Measurements from ENCODE around the gene CYP27B1. TPM values are rescaled to one million over a fixed set of nuclear protein-coding genes. Genes with fewer than 3 reads are reported as not detected.

CYP27B1 gene
- total and polyA plus RNA-seq, 10 of the 15 experiments (the other 5 are each of a cell fraction or from before 2014, with no cell fraction given) = 0.10 to 2.7 (median 1.1) TPM

DNA sequence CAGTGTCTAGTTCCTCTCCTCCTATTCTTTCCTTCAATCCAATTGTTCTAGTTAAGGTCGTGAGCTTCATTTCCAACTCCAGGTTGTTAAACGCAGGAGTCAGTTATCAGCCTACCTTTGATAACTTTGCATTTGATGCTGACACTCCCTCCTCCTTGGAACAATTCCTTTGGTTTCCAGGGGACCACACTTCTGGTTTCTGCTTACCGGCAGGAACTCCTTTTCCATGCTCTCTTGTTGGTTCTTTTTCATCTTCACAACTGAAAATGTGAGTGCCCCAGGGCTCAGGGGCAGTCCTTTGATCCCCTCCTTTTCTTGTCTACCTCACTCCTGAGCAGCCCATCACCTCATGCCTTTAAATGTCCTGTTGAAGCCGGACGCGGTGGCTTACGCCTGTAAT lies 10.5 kb upstream of the CYP27B1 start:
- Histone ChIP-seq H3K36me3 (ENCODE audit: control insufficient read depth in 2 of 2, insufficient read depth in 2 of 2, low read length in 1 of 2) (no peaks in the 10 kb centered on the region), H3K9ac (ENCODE audit: control insufficient read depth, insufficient read depth, low read length) (no peak overlapping the region), H3K27ac (ENCODE audit: control insufficient read depth, insufficient read depth) (no peak overlapping the region), H3K9me3 (replicated peaks; ENCODE audit: control insufficient read depth, insufficient read depth, low read length) (no peaks in the 10 kb centered on the region), H3K79me2 (ENCODE audit: control insufficient read depth, insufficient read depth, low read length) (no peaks in the 10 kb centered on the region), H3K27me3 (replicated peaks in 1 of 2; ENCODE audit: control insufficient read depth in 2 of 2, insufficient read depth in 2 of 2, low read length in 1 of 2) (no peaks in the 10 kb centered on the region), H2AFZ (ENCODE audit: control insufficient read depth, low read depth, low read length) (no peak overlapping the region), H3K4me2 (ENCODE audit: control insufficient read depth, insufficient read depth) (no peak overlapping the region), H3K4me1 (ENCODE audit: control insufficient read depth, insufficient read depth, low read length) (peaks cover 11% of the 10 kb centered on the region), H4K20me1 (ENCODE audit: control insufficient read depth, insufficient read depth) (no peaks in the 10 kb centered on the region), H3K4me3 (no peak overlapping the region)
- DNase-seq (ENCODE audit: low read depth, low spot score) (no peak), FAIRE-seq (no peak), ATAC-seq (no peak)
- in situ Hi-C loops (cut with MboI) (no loop called here), intact Hi-C loops (cut with micrococcal nuclease; ENCODE audit: unreplicated experiment) (no loop called here)
- ChIA-PET RAD21 (ENCODE audit: unreplicated experiment) (no interaction called here), CTCF (interaction anchor here (1.0 to 2.1 kb wide), 3 partner anchors 10 to 21 kb away, joined by 3 to 9 read pairs (median 4); no protein-coding TSS in a partner anchor), SMC1A (ENCODE audit: uncharacterized antibody, unreplicated experiment) (no interaction called here), POLR2A (no interaction called here)
- TF ChIP-seq IRF3 (IDR thresholded peaks at IDR 0.05) (no peak), BMI1 (IDR thresholded peaks at IDR 0.05; ENCODE audit: borderline replicate concordance) (no peak), SIX5 (IDR thresholded peaks at IDR 0.05; ENCODE audit: low read depth, low read length, severe bottlenecking) (no peak), HDGF (IDR thresholded peaks at IDR 0.05) (no peak), KDM1A (IDR thresholded peaks at IDR 0.05; ENCODE audit: borderline replicate concordance) (no peak), LARP7 (IDR thresholded peaks at IDR 0.05) (no peak), TCF3 (IDR thresholded peaks at IDR 0.05; ENCODE audit: borderline replicate concordance, insufficient read depth, low read depth, low read length) (no peak), TCF7 (IDR thresholded peaks at IDR 0.05; ENCODE audit: borderline replicate concordance) (no peak), JUNB (IDR thresholded peaks at IDR 0.05) (no peak), NKRF (conservative IDR thresholded peaks at IDR 0.05) (no peak)
- TF ChIP-seq, protein P1, sequence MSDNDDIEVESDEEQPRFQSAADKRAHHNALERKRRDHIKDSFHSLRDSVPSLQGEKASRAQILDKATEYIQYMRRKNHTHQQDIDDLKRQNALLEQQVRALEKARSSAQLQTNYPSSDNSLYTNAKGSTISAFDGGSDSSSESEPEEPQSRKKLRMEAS (IDR thresholded peaks at IDR 0.05; ENCODE audit: low read depth, low read length) = no peak
- TF ChIP-seq, protein P2, sequence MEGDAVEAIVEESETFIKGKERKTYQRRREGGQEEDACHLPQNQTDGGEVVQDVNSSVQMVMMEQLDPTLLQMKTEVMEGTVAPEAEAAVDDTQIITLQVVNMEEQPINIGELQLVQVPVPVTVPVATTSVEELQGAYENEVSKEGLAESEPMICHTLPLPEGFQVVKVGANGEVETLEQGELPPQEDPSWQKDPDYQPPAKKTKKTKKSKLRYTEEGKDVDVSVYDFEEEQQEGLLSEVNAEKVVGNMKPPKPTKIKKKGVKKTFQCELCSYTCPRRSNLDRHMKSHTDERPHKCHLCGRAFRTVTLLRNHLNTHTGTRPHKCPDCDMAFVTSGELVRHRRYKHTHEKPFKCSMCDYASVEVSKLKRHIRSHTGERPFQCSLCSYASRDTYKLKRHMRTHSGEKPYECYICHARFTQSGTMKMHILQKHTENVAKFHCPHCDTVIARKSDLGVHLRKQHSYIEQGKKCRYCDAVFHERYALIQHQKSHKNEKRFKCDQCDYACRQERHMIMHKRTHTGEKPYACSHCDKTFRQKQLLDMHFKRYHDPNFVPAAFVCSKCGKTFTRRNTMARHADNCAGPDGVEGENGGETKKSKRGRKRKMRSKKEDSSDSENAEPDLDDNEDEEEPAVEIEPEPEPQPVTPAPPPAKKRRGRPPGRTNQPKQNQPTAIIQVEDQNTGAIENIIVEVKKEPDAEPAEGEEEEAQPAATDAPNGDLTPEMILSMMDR (IDR thresholded peaks at IDR 0.05 in 2 of 3, conservative IDR thresholded peaks at IDR 0.05 in 1 of 3; ENCODE audit: control insufficient read depth in 2 of 3, extremely low read depth in 1 of 3, insufficient read depth in 1 of 3, low read depth in 3 of 3, low read length in 3 of 3) = no peak
- TF ChIP-seq, protein P3, sequence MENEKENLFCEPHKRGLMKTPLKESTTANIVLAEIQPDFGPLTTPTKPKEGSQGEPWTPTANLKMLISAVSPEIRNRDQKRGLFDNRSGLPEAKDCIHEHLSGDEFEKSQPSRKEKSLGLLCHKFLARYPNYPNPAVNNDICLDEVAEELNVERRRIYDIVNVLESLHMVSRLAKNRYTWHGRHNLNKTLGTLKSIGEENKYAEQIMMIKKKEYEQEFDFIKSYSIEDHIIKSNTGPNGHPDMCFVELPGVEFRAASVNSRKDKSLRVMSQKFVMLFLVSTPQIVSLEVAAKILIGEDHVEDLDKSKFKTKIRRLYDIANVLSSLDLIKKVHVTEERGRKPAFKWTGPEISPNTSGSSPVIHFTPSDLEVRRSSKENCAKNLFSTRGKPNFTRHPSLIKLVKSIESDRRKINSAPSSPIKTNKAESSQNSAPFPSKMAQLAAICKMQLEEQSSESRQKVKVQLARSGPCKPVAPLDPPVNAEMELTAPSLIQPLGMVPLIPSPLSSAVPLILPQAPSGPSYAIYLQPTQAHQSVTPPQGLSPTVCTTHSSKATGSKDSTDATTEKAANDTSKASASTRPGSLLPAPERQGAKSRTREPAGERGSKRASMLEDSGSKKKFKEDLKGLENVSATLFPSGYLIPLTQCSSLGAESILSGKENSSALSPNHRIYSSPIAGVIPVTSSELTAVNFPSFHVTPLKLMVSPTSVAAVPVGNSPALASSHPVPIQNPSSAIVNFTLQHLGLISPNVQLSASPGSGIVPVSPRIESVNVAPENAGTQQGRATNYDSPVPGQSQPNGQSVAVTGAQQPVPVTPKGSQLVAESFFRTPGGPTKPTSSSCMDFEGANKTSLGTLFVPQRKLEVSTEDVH (IDR thresholded peaks at IDR 0.05; ENCODE audit: low read depth, partially characterized antibody) = no peak
- 98% methylated on average over 7 of the region's 7 CpGs for WGBS (ENCODE audit: insufficient coverage, insufficient replicate concordance, low lambda C conversion rate, missing lambda C conversion rate)
- no TSS peak for BruUV-seq (replicated peaks)

Data from GM12878 (cell line).